GM21390 (cell line): ENCODE results near the gene FADS6.

Source experiments
- ATAC-seq: cut with Tn5 transposase; IDR thresholded peaks from one replicate; pipeline ENCODE4 v1.9.1; 2021; ENCODE audit not compliant: unreplicated experiment

The FADS6 gene

GRCh38 chr17:74892974-74893911 lies at the start of gene FADS6:
FADS6 (minus strand) TSS chr17:74893633; CDS start chr17:74893595, 38 bp downstream.
- no peak for ATAC-seq

GRCh38 chr17:74941128-74941725 lies 47.8 kb upstream of the FADS6 start:
- ATAC-seq, result no peak

- ATAC-seq, result no peak
Measured at GRCh38 chr17:74939534-74939933, 46.1 kb upstream of the FADS6 start.

GRCh38 chr17:74938194-74938950 lies 44.9 kb upstream of the FADS6 start:
- ATAC-seq, result no peak

GRCh38 chr17:74937064-74938051 lies 43.9 kb upstream of the FADS6 start:
- no peak for ATAC-seq

GRCh38 chr17:74936470-74936799 lies 43.0 kb upstream of the FADS6 start:
- no peak for ATAC-seq

- ATAC-seq, result no peak
Measured at GRCh38 chr17:74935585-74936469, 42.4 kb upstream of the FADS6 start, which contains the start of gene OTOP3. OTOP3 (plus strand) TSS chr17:74935898; CDS start chr17:74935922, 24 bp downstream.

- no peak for ATAC-seq
Measured at GRCh38 chr17:74935048-74935447, 41.6 kb upstream of the FADS6 start.

- ATAC-seq, result no peak
Measured at GRCh38 chr17:74930535-74931036, 37.2 kb upstream of the FADS6 start.

- ATAC-seq, result no peak
Measured at GRCh38 chr17:74928786-74929185, 35.4 kb upstream of the FADS6 start.

GRCh38 chr17:74925242-74925641 lies 31.8 kb upstream of the FADS6 start:
- no peak for ATAC-seq

GRCh38 chr17:74924250-74924948 lies 31.0 kb upstream of the FADS6 start, which contains the start of gene OTOP2:
OTOP2 (plus strand) TSS chr17:74924273; CDS start chr17:74924633, 360 bp downstream.
- no peak for ATAC-seq

- ATAC-seq, result no peak
Measured at GRCh38 chr17:74923538-74924249, 30.3 kb upstream of the FADS6 start.

GRCh38 chr17:74922694-74923537 lies 29.5 kb upstream of the FADS6 start, which contains the start of gene USH1G:
USH1G (minus strand) TSS chr17:74923255; CDS start chr17:74923073, 182 bp downstream.
- ATAC-seq, result no peak

- no peak for ATAC-seq
Measured at GRCh38 chr17:74922172-74922571, 28.7 kb upstream of the FADS6 start.

GRCh38 chr17:74921769-74922168 lies 28.3 kb upstream of the FADS6 start:
- ATAC-seq, result no peak
